Neural progenitor cell (in vitro differentiated cells): ENCODE data around the gene RPS10.

Experiments used
- CTCF ChIP-seq: fragments of 200-600 bp; sonication (generic); IDR thresholded peaks from 2 replicates; pipeline ENCODE4 v1.5.1; 2017; ENCODE audit warnings: antibody characterized with exemption, mild to moderate bottlenecking
- EZH2 ChIP-seq: fragments of 200-600 bp; sonication (generic); IDR thresholded peaks from 2 replicates; pipeline ENCODE4 v1.6.1; 2017; ENCODE audit warnings: antibody characterized with exemption, mild to moderate bottlenecking, moderate library complexity

GRCh38 chr6:34469499-34469898 lies 43.6 kb upstream of the RPS10 start:
- TF ChIP-seq CTCF (no peak), EZH2 (no peak)
